GM12878 (cell line): ENCODE data around the gene MTSS2. TPM values are rescaled to one million over a fixed set of nuclear protein-coding genes. Genes with fewer than 3 reads are reported as not detected.

Experiments used
- ATAC-seq: fragments of 200-7000 bp; cut with Tn5 transposase; 3 replicates; pipeline ENCODE4 v1.9.1; 2020; ENCODE audit warnings: mild to moderate bottlenecking, moderate library complexity
- BruUV-seq: library from RNA; stranded (reverse); fragments of 400-500 nt; replicated peaks from 2 replicates; lab custom pipeline; 2021; lab: Mats Ljungman, UMichigan
- CTCF ChIA-PET: fragments of 300-600 bp; sonication (Branson Sonifier 250); formaldehyde crosslinking; extraction: SDS; loops from one replicate; lab custom pipeline; 2021; ENCODE audit warnings: inconsistent platforms; lab: Yijun Ruan, JAX
- POLR2A ChIA-PET: fragments of 350-600 bp; formaldehyde crosslinking; extraction: SDS; loops from one replicate; lab custom pipeline; 2021; ENCODE audit warnings: inconsistent platforms; lab: Charles Lee
- RAD21 ChIA-PET: fragments of 300-600 bp; sonication (Branson Sonifier 250); formaldehyde crosslinking; loops from one replicate; lab custom pipeline; 2023; ENCODE audit warnings: antibody characterized with exemption; ENCODE audit not compliant: unreplicated experiment; lab: Charles Lee
- SMC1A ChIA-PET: fragments of 300-600 bp; sonication (Branson Sonifier 250); formaldehyde crosslinking; loops from one replicate; lab custom pipeline; 2023; ENCODE audit not compliant: unreplicated experiment, uncharacterized antibody; lab: Charles Lee
- DNase-seq: peaks from one replicate; pipeline ENCODE4 v3.0.0-alpha.2; 2011; ENCODE audit warnings: low read depth, low spot score
- FAIRE-seq: peaks from 3 replicates; lab custom pipeline; 2011; peaks lifted over from hg19 to GRCh38; lab: Jason Lieb, UNC
- H2AFZ ChIP-seq: 2 replicates; pipeline ENCODE4 v1.6.0; 2011; ENCODE audit warnings: low read depth, low read length, control low read depth; ENCODE audit not compliant: control insufficient read depth
- H3K27ac ChIP-seq: 2 replicates; pipeline ENCODE4 v1.5.1; 2011; ENCODE audit warnings: control low read depth; ENCODE audit not compliant: control insufficient read depth, insufficient read depth
- H3K27me3 ChIP-seq, 2 experiments: replicated peaks in 1 of 2; 2 replicates each; pipeline versions ENCODE4 v1.6.0 to v1.6.1; 2011; ENCODE audit warnings: low read length in 1 of 2; ENCODE audit not compliant: control insufficient read depth in 2 of 2, insufficient read depth in 2 of 2
- H3K36me3 ChIP-seq, 2 experiments: 2 replicates each; pipeline ENCODE4 v1.5.1; 2011; ENCODE audit warnings: low read length in 1 of 2; ENCODE audit not compliant: control insufficient read depth in 2 of 2, insufficient read depth in 2 of 2
- H3K4me1 ChIP-seq: 2 replicates; pipeline ENCODE4 v1.6.1; 2011; ENCODE audit warnings: mild to moderate bottlenecking, low read length, moderate library complexity, mixed read lengths; ENCODE audit not compliant: control insufficient read depth, insufficient read depth
- H3K4me2 ChIP-seq: 2 replicates; pipeline ENCODE4 v1.6.0; 2011; ENCODE audit warnings: control low read depth; ENCODE audit not compliant: control insufficient read depth, insufficient read depth
- H3K4me3 ChIP-seq: fragments of 200-600 bp; sonication (generic); 2 replicates; pipeline ENCODE4 v1.5.1; 2016
- H3K79me2 ChIP-seq: 2 replicates; pipeline ENCODE4 v1.6.0; 2011; ENCODE audit warnings: low read length; ENCODE audit not compliant: control insufficient read depth, insufficient read depth
- H3K9ac ChIP-seq: 2 replicates; pipeline ENCODE4 v1.8.0; 2011; ENCODE audit warnings: low read length, control low read depth, mixed read lengths; ENCODE audit not compliant: control insufficient read depth, insufficient read depth
- H3K9me3 ChIP-seq: replicated peaks from 3 replicates; pipeline ENCODE4 v1.5.1; 2011; ENCODE audit warnings: mild to moderate bottlenecking, low read length; ENCODE audit not compliant: control insufficient read depth, insufficient read depth
- H4K20me1 ChIP-seq: 2 replicates; pipeline ENCODE4 v1.6.0; 2011; ENCODE audit not compliant: control insufficient read depth, insufficient read depth
- BACH1 ChIP-seq: fragments of 450-650 bp; IDR thresholded peaks from 2 replicates; pipeline ENCODE4 v1.6.1; 2017; ENCODE audit warnings: mild to moderate bottlenecking, borderline replicate concordance
- BMI1 ChIP-seq: fragments of 450-650 bp; IDR thresholded peaks from 2 replicates; pipeline ENCODE4 v1.6.1; 2016; ENCODE audit warnings: mild to moderate bottlenecking, moderate library complexity, borderline replicate concordance
- CBX3 ChIP-seq: fragments of 200-600 bp; sonication (generic); IDR thresholded peaks from 2 replicates; pipeline ENCODE4 v1.6.1; 2016; ENCODE audit warnings: low read depth, borderline replicate concordance
- CREB1 ChIP-seq: IDR thresholded peaks from 2 replicates; pipeline ENCODE4 v1.6.1; 2012; ENCODE audit warnings: low read depth, mild to moderate bottlenecking, inconsistent platforms
- FOXM1 ChIP-seq: IDR thresholded peaks from 2 replicates; pipeline ENCODE4 v1.6.1; 2012; ENCODE audit warnings: low read depth, mild to moderate bottlenecking, inconsistent platforms, low read length, moderate library complexity
- MTA3 ChIP-seq: IDR thresholded peaks from 2 replicates; pipeline ENCODE4 v1.6.1; 2012; ENCODE audit warnings: low read length, inconsistent platforms, borderline replicate concordance
- NBN ChIP-seq: fragments of 450-650 bp; IDR thresholded peaks from 2 replicates; pipeline ENCODE4 v1.6.1; 2016
- NR2F1 ChIP-seq: fragments of 450-650 bp; conservative IDR thresholded peaks from 2 replicates; pipeline ENCODE4 v1.6.1; 2017; ENCODE audit warnings: mild to moderate bottlenecking
- PAX5 ChIP-seq: IDR thresholded peaks from 2 replicates; pipeline ENCODE4 v1.6.1; 2011; ENCODE audit warnings: low read depth, low read length, borderline replicate concordance
- RAD51 ChIP-seq: fragments of 450-650 bp; IDR thresholded peaks from 2 replicates; pipeline ENCODE4 v1.6.1; 2016; ENCODE audit warnings: moderate library complexity, mild to moderate bottlenecking, inconsistent platforms
- SIN3A ChIP-seq: IDR thresholded peaks from 2 replicates; pipeline ENCODE4 v1.6.1; 2012; ENCODE audit warnings: low read depth, low read length, improper control_type of control experiment
- SP1 ChIP-seq: IDR thresholded peaks from one replicate; pipeline ENCODE4 v1.6.1; 2011; ENCODE audit warnings: low read depth, low read length
- SREBF2 ChIP-seq: IDR thresholded peaks from 2 replicates; pipeline ENCODE4 v1.6.1; 2012; ENCODE audit warnings: mild to moderate bottlenecking, low read length
- SRF ChIP-seq, 2 experiments: IDR thresholded peaks; 2 replicates each; pipeline ENCODE4 v1.6.1; 2011; ENCODE audit warnings: low read depth in 2 of 2, low read length in 2 of 2, mild to moderate bottlenecking in 1 of 2, moderate library complexity in 1 of 2
- ZBTB4 ChIP-seq: fragments of 450-650 bp; formaldehyde crosslinking; IDR thresholded peaks from 2 replicates; pipeline ENCODE4 v1.4.0; 2022; ENCODE audit warnings: mild to moderate bottlenecking, moderate library complexity
- WGBS: methylation state at CpG from one replicate; pipeline ENCODE4 v1.1.6; 2016; ENCODE audit warnings: low lambda C conversion rate; ENCODE audit not compliant: insufficient replicate concordance, insufficient coverage; ENCODE audit errors: missing lambda C conversion rate; 5-methylcytosine and 5-hydroxymethylcytosine counted together
- in situ Hi-C: fragments of 300-500 bp; cut with MboI; formaldehyde crosslinking; loops from 9 replicates; pipeline ENCODE4 v1.14.3; 2018; ENCODE audit warnings: mixed read lengths
- intact Hi-C: fragments of 100-400 bp; cut with micrococcal nuclease; formaldehyde crosslinking; loops from one replicate; pipeline ENCODE4 v1.14.2; 2022; ENCODE audit not compliant: unreplicated experiment
- polyA plus RNA-seq, 11 experiments: library from polyadenylated mRNA; depleted of rRNA in 4 of 11; unstranded in 6 of 11; stranded (reverse) in 5 of 11; fragments of >200 nt; fragmentation: Nextera tagmentation in 4 of 11; fragmentation: Illumina TruSeq in 1 of 11; extraction: Ambion mirVana in 4 of 11; extraction: Trizol in 1 of 11; gene quantifications; 1 replicate in 1 of 11; 2 replicates in 10 of 11; pipeline versions ENCODE4 v1.2.1 to v1.2.3, GENCODE V29; 2011 to 2016; ENCODE audit warnings: inconsistent platforms in 2 of 11, missing spikeins in 2 of 11, low read depth in 1 of 11
- total RNA-seq, 4 experiments: library from RNA; depleted of rRNA in 3 of 4; stranded (reverse); fragments of >200 nt in 3 of 4; fragmentation: Illumina TruSeq in 1 of 4; extraction: Trizol in 1 of 4; gene quantifications; 2 replicates each; pipeline versions ENCODE4 v1.2.1 to v1.2.3, GENCODE V29; 2013 to 2021
- TF ChIP-seq, protein P1 (sequence below): fragments of 450-650 bp; IDR thresholded peaks from 2 replicates; pipeline ENCODE4 v1.6.1; 2016; ENCODE audit warnings: mild to moderate bottlenecking
- TF ChIP-seq, protein P2 (sequence below): IDR thresholded peaks from 2 replicates; pipeline ENCODE4 v1.6.1; 2011; ENCODE audit warnings: borderline replicate concordance, low read depth, mild to moderate bottlenecking, moderate library complexity, low read length; ENCODE audit not compliant: insufficient read depth, poor library complexity, severe bottlenecking

MTSS2 gene
- total and polyA plus RNA-seq, 10 of the 15 experiments (the other 5 are each of a cell fraction or from before 2014, with no cell fraction given) = under 0.01 to 0.51 (median 0.14) TPM; not detected in 4

- ChIA-PET SMC1A (interaction anchor here (0.7 to 2.1 kb wide), 13 partner anchors 18 to 858 kb away, joined by 3 to 12 read pairs (median 3); no protein-coding TSS in a partner anchor), POLR2A (interaction anchor here (0.7 to 1.4 kb wide), 2 partner anchors 307 to 491 kb away, joined by 3 to 6 read pairs; partner anchors contain the start of gene DDX19A), CTCF (interaction anchor here (0.5 to 3.3 kb wide), 26 partner anchors 8 to 857 kb away, joined by 3 to 28 read pairs (median 4); partner anchors contain the start of gene DDX19A), RAD21 (interaction anchor here (0.6 to 1.2 kb wide), 8 partner anchors 96 to 355 kb away, joined by 3 to 9 read pairs (median 3); no protein-coding TSS in a partner anchor)
- BruUV-seq = no TSS peak
- in situ Hi-C loops (loop anchor here (5.0 kb wide), 1 partner anchor 286 kb away; no protein-coding TSS in a partner anchor), intact Hi-C loops (loop anchor here (1.0 to 10.0 kb wide), 5 partner anchors 76 to 489 kb away; no protein-coding TSS in a partner anchor)
- Histone ChIP-seq H3K79me2 (no peaks in the 10 kb centered on the region), H3K27ac (no peak overlapping the region), H4K20me1 (no peaks in the 10 kb centered on the region), H3K27me3 (no peaks in the 10 kb centered on the region), H3K9ac (no peak overlapping the region), H3K4me1 (no peaks in the 10 kb centered on the region), H3K9me3 (no peaks in the 10 kb centered on the region), H3K4me2 (no peak overlapping the region), H3K36me3 (no peaks in the 10 kb centered on the region), H3K4me3 (no peak overlapping the region), H2AFZ (no peak overlapping the region)
- WGBS = 50% methylated on average over 4 of the region's 4 CpGs
- ATAC-seq (peak; percentile 8; the same call in 2 of the 3 replicates), FAIRE-seq (no peak), DNase-seq (no peak)
- TF ChIP-seq SRF (IDR thresholded peaks at IDR 0.05; ENCODE audit: low read depth in 2 of 2, low read length in 2 of 2) (no peak), RAD51 (no peak), ZBTB4 (CRISPR knock-in tag) (no peak), SP1 (no peak), PAX5 (no peak), BMI1 (no peak), FOXM1 (no peak), NR2F1 (no peak), NBN (no peak), CBX3 (no peak), MTA3 (no peak), SREBF2 (no peak), SIN3A (no peak), BACH1 (no peak), CREB1 (no peak)
- TF ChIP-seq, protein P1, sequence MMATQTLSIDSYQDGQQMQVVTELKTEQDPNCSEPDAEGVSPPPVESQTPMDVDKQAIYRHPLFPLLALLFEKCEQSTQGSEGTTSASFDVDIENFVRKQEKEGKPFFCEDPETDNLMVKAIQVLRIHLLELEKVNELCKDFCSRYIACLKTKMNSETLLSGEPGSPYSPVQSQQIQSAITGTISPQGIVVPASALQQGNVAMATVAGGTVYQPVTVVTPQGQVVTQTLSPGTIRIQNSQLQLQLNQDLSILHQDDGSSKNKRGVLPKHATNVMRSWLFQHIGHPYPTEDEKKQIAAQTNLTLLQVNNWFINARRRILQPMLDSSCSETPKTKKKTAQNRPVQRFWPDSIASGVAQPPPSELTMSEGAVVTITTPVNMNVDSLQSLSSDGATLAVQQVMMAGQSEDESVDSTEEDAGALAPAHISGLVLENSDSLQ = no peak
- TF ChIP-seq, protein P2, sequence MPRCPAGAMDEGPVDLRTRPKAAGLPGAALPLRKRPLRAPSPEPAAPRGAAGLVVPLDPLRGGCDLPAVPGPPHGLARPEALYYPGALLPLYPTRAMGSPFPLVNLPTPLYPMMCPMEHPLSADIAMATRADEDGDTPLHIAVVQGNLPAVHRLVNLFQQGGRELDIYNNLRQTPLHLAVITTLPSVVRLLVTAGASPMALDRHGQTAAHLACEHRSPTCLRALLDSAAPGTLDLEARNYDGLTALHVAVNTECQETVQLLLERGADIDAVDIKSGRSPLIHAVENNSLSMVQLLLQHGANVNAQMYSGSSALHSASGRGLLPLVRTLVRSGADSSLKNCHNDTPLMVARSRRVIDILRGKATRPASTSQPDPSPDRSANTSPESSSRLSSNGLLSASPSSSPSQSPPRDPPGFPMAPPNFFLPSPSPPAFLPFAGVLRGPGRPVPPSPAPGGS = no peak
Measured at GRCh38 chr16:70653406-70653805, 32.4 kb downstream of the MTSS2 start.
